ENCODE data around the gene BOK. TPM values are rescaled to one million over a fixed set of nuclear protein-coding genes. Genes with fewer than 3 reads are reported as not detected.

Gene BOK
- total and polyA plus RNA-seq, 2 of the 13 experiments (the other 11 are each of a cell fraction or from before 2014, with no cell fraction given) = 35.5 to 39.2 TPM

DNA sequence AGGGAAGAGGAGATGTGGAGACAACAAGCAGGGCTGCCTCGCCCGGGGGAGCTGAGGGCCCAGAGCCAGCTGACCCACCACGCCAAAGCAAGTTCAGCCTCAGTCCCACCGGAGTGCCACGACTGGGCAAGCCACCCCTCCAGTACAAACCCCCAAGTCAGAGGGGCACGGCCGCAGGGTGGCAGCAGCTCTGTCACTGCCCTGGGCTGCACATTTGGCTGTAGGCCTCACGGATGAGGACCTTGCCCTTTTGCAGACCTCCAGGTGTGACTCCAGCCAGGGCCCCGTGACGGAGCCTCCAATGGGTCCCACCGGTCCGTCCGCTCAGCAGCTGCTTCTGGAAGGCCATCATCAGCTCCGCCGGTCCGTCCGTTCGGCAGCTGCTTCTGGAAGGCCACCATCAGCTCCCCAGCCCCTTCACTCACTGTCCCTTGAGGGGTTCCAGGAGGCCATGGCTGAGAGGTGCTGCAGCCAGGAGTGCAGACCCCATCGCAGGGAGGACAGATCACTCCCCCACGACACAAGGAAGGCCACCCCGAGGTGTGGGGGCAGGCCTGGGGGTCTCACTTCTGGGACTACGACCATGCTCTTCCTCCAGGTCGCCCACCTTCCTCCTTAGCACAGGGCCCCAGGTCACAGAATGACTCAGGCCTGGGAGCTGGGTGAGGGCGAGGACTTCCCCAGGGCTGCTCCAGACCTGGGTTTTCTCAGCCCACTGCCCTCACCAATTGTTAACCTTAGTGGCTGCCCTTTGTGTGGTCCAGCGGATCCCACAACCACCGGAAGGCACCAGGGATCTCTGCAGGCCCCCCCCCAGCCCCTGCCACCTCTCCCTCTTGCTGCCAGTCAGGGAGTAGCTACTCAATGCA is 25.6 kb upstream of the BOK start (continued):
- no peak for TF ChIP-seq ZHX1 (CRISPR knock-in tag; IDR thresholded peaks at IDR 0.05; ENCODE audit: low read depth)

DNA sequence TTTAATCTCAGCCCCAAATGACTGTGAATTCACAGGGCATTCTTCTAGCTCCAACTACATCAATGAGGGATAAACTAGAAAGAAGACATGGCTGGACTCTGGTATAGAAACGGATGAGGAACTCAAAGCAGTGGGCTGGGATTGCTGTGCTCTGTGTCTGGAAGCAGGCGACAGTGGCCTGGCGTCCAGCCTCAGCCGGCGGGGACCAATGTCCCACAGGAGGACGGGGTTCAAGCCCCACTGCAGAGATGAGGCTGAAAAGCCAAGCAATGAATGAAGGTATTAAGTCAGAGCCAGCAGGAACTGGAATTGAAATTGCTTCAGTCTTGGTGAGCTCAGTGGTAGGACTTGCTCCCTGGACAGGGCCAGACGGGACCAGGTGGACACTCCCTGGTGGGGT is 24.3 kb upstream of the BOK start:
- H3K79me2 ChIP-seq (ENCODE audit: insufficient read depth, low read length) = no peaks in the 10 kb centered on the region

More for the DNA sequence above, 24.3 kb upstream of the BOK start:
- no TSS peak for BruUV-seq (replicated peaks)
- Histone ChIP-seq H3K4me2 (ENCODE audit: low read depth, low read length) (peak overlapping the region; percentile 70), H3K4me1 (ENCODE audit: insufficient read depth, low read length) (peaks cover 85% of the 10 kb centered on the region), H3K27me3 (ENCODE audit: control insufficient read depth in 1 of 2, insufficient read depth in 2 of 2, low read length in 2 of 2) (peaks cover 0 to 32% of the 10 kb centered on the region in 2 experiments; a peak in 4 of 5 replicates), H3K4me3 (replicated peaks in 1 of 3; ENCODE audit: insufficient read depth in 1 of 3, low read depth in 2 of 3, low read length in 3 of 3) (peak overlapping the region in 1 of 3 experiments; percentile 54; a peak in 1 of 6 replicates), H3K9me3 (ENCODE audit: low read length) (no peaks in the 10 kb centered on the region), H3K27ac (ENCODE audit: extremely low read length, insufficient read depth, low read length) (no peak overlapping the region), H3K9ac (ENCODE audit: insufficient read depth, low read depth, low read length) (no peak overlapping the region), H4K20me1 (ENCODE audit: insufficient read depth, low read length) (no peaks in the 10 kb centered on the region), H3K36me3 (replicated peaks in 1 of 2; ENCODE audit: control insufficient read depth in 1 of 2, insufficient read depth in 2 of 2, low read length in 2 of 2) (no peaks in the 10 kb centered on the region), H2AFZ (ENCODE audit: low read length) (no peak overlapping the region)
- intact Hi-C loops (cut with micrococcal nuclease; ENCODE audit: unreplicated experiment) (no loop called here), in situ Hi-C loops (cut with HindIII; ENCODE audit: extremely low pct_ligation_motif_present, low pct_unique_long_range_greater_than_20kb) (no loop called here)
- DNase-seq (ENCODE audit: low spot score) (no peak), FAIRE-seq (no peak), ATAC-seq (peak; percentile 5)
- no peak for TF ChIP-seq CAMTA2 (CRISPR knock-in tag; IDR thresholded peaks at IDR 0.05; ENCODE audit: borderline replicate concordance)
- no peak for TF ChIP-seq RNF219 (CRISPR knock-in tag; IDR thresholded peaks at IDR 0.05)
- 0 out of 2 replicates have a peak, but pooled peaks have one; percentile 63 for TF ChIP-seq ZNF75D (CRISPR knock-in tag; IDR thresholded peaks at IDR 0.05; ENCODE audit: borderline replicate concordance)
- no peak for TF ChIP-seq ZNF569 (CRISPR knock-in tag; IDR thresholded peaks at IDR 0.05; ENCODE audit: borderline replicate concordance)
- TF ChIP-seq, protein P1, sequence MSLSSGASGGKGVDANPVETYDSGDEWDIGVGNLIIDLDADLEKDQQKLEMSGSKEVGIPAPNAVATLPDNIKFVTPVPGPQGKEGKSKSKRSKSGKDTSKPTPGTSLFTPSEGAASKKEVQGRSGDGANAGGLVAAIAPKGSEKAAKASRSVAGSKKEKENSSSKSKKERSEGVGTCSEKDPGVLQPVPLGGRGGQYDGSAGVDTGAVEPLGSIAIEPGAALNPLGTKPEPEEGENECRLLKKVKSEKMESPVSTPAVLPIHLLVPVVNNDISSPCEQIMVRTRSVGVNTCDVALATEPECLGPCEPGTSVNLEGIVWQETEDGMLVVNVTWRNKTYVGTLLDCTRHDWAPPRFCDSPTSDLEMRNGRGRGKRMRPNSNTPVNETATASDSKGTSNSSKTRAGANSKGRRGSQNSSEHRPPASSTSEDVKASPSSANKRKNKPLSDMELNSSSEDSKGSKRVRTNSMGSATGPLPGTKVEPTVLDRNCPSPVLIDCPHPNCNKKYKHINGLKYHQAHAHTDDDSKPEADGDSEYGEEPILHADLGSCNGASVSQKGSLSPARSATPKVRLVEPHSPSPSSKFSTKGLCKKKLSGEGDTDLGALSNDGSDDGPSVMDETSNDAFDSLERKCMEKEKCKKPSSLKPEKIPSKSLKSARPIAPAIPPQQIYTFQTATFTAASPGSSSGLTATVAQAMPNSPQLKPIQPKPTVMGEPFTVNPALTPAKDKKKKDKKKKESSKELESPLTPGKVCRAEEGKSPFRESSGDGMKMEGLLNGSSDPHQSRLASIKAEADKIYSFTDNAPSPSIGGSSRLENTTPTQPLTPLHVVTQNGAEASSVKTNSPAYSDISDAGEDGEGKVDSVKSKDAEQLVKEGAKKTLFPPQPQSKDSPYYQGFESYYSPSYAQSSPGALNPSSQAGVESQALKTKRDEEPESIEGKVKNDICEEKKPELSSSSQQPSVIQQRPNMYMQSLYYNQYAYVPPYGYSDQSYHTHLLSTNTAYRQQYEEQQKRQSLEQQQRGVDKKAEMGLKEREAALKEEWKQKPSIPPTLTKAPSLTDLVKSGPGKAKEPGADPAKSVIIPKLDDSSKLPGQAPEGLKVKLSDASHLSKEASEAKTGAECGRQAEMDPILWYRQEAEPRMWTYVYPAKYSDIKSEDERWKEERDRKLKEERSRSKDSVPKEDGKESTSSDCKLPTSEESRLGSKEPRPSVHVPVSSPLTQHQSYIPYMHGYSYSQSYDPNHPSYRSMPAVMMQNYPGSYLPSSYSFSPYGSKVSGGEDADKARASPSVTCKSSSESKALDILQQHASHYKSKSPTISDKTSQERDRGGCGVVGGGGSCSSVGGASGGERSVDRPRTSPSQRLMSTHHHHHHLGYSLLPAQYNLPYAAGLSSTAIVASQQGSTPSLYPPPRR (CRISPR knock-in tag; IDR thresholded peaks at IDR 0.05; ENCODE audit: borderline replicate concordance) = 0 out of 2 replicates have a peak, but pooled peaks have one; percentile 1
- WGBS (ENCODE audit: low lambda C conversion rate) = 35% methylated on average over 7 of the region's 7 CpGs
- ChIA-PET CTCF (ENCODE audit: low intra/inter-chr PET ratio, low total read pairs) (no interaction called here), POLR2A (interaction anchor here (1.4 to 2.3 kb wide), 3 partner anchors 19 to 152 kb away, joined by 3 to 11 read pairs (median 4); partner anchors contain the start of genes DTYMK and STK25)
